HG03097 (cell line): Measurements from ENCODE around the gene TTC28.
"Not testable (repeated sequence)": the region's sequence is repeated elsewhere in the genome, so short reads cannot be mapped to it uniquely, and the experiment has no call there.

Source experiments
- ATAC-seq: cut with Tn5 transposase; IDR thresholded peaks from one replicate; pipeline ENCODE4 v1.9.1; 2021; ENCODE audit not compliant: unreplicated experiment, low FRiP score

Gene TTC28

GRCh38 chr22:28209457-28209856 is 470.2 kb downstream of the TTC28 start:
- not testable (repeated sequence) for ATAC-seq

GRCh38 chr22:28208787-28209186 is 470.9 kb downstream of the TTC28 start:
- ATAC-seq = no peak

GRCh38 chr22:28208036-28208435 is 471.6 kb downstream of the TTC28 start:
- ATAC-seq = no peak

- no peak for ATAC-seq
Observed at GRCh38 chr22:28207281-28208030, 472.2 kb downstream of the TTC28 start.

GRCh38 chr22:28205926-28206325 is 473.7 kb downstream of the TTC28 start:
- no peak for ATAC-seq

- ATAC-seq = no peak
Observed at GRCh38 chr22:28204382-28204781, 475.3 kb downstream of the TTC28 start.

DNA sequence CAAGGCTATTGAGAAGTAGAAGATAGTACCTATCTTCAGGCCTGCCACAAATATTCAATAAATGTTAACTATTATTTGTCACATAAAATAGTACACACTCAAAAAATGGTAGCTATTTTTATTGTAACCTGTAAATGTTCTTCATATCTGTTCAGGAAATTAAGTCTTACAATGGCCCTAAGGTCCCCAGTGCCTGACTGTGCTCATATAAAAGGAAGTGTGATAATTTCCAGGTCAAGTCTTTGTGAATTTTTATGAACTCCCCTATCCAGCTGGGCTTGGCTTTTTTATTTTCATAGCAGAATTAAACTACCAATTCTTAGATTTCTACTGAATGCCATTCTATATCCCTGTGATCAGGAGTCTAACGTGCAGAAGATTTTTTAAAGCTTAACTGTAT is 476.4 kb downstream of the TTC28 start:
- no peak for ATAC-seq

DNA sequence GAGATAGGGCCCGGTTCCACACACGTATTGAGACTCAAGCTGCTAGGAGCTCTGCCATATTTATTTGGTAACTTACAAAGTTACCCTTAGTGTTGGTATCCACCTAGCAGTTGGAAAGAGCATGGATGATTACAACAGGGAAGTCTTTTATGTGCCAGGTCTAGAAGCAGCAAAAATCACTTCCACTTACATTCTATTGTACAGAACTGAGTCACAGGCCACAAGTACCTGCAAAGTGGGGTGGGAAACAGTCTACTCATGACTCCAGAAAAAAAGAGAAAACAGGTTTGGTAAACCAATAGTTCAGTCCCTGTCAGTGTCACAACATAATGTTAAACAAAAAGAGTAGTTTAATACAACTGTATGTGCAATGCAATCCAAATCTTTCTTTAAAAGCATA is 480.9 kb downstream of the TTC28 start:
- ATAC-seq = no peak

GRCh38 chr22:28191571-28191970 is 488.1 kb downstream of the TTC28 start:
- not testable (repeated sequence) for ATAC-seq

GRCh38 chr22:28188178-28188879 is 491.3 kb downstream of the TTC28 start:
- ATAC-seq = no peak

DNA sequence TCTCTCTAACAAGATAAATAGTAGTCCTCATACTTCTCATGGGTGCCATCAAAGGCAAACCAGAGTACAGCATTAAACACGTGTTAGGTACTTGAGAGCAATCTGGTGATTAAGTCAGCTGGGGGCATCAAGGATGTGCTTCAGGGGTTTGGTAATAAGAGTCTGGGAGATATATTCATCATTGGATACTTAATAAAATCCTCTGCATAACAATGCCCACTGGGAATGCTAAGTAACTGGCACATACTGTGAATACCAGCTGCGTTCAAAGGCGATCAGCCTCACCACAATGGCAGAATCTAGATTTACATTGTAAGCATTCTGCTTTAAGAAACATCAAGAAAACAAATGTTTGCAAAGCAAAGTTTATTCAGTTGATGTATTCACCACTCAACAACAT is 492.0 kb downstream of the TTC28 start:
- ATAC-seq = no peak

GRCh38 chr22:28186641-28187040 is 493.0 kb downstream of the TTC28 start:
- no peak for ATAC-seq

DNA sequence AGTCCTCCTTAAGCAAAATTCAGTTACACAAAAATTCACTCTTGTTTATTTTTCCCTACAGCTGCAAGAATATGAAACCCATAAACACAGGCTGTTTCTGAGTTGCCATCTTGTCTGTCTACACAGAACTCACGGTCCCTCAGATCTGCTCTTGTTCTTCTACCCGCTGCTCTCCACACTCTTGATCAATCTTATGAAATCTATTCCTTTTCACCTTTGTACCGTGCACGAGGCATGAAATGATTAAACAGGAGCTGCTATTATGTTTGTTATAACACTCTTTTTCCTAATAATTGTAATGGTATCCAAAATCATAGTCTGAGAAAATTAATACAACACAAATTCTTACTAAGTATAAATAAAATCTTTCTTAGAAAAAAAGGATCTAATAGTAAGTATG is 494.5 kb downstream of the TTC28 start:
- ATAC-seq = no peak

DNA sequence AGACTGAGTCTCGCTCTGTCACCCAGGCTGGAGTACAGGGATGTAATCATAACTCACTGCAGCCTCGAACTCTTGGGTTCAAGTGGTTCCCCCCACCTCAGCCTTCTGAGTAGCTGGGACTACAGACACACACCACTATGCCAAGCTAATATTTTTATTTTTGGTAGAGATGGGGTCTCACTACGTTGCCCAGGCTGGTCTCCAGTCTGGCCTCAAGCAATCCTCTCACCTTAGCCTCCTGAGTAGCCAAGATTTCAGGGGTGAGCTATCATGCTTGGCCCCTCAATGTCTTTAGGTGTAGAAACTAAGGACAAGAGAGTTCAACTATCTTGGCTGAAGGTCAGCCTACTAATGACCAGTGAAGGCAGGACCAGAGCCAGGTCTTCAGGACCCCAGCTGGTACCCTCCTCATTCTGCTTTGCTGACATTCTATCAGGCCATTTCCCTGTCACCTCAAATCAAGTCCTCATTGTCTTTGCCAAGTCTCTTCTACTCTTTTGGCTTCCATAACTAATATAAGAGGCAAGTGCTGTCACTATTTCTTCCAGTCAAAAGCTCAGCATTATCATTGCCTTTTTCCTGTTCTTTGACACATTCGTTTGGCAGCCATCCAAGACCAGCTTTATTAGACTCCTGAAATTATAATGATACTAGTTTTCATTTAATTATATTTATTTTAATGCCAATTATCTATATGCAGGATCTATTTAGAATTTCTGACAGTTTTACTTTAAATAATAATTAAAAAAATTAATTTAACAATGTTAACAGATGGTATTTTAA is 496.4 kb downstream of the TTC28 start:
- ATAC-seq = no peak

DNA sequence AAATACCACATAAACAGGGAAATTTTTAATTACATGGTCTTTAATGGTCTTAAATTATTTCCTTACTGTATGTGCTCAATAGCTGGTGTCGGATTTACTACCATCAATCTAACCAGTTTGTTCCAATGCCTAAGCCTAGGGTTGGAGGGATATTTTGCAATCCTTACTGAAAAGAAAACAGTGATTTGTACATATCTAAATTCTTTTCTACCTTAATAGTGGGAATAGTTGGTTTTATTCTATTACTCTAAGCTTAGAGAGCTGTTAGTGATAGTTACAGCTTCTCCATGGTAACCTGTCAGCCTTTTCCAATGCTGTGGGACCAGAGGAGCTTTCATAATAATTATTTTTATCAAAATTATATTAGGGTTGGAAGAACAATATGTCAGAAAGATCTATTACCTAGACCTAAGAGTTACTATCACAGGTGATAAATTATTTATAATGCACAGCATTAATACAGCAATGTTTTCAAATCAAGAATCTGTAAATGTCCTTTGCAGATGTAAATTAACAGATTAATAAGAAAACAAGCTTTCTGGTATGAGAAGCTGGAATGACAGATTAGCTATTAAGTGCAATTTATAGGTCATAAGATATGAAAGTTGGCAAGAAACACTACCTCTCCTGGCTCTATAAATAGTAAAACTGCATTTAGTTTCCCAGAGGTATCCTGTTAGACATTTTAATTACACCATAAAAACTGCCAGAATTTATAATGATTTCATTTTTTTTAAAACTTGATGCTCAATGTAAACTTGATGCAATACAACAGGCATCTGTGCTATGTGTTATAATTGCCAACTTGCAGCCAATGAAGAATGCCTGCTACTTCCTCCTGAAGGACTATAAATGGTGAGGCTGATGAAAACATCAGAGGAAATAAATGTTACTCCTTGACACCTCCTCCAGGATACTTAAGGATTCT is 498.6 kb downstream of the TTC28 start:
- ATAC-seq = no peak

DNA sequence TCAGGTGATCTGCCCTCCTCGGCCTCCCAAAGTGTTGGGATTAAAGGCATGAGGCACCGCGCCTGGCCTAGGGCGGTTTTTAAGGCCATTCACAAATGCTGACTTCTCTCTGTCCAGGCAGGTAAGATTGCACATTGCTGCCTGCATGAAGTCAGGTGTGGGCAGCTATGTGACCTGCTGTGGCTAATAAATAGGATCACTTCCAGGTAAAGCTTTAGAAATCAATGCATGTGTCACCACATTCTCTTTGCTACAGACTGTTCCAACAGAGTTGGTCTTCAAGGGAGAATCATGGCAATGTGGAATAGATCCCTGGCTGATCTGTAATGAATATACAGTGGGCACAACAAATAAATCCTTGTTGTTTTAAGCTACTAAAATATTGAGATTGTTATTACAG is 500.2 kb downstream of the TTC28 start:
- no peak for ATAC-seq

DNA sequence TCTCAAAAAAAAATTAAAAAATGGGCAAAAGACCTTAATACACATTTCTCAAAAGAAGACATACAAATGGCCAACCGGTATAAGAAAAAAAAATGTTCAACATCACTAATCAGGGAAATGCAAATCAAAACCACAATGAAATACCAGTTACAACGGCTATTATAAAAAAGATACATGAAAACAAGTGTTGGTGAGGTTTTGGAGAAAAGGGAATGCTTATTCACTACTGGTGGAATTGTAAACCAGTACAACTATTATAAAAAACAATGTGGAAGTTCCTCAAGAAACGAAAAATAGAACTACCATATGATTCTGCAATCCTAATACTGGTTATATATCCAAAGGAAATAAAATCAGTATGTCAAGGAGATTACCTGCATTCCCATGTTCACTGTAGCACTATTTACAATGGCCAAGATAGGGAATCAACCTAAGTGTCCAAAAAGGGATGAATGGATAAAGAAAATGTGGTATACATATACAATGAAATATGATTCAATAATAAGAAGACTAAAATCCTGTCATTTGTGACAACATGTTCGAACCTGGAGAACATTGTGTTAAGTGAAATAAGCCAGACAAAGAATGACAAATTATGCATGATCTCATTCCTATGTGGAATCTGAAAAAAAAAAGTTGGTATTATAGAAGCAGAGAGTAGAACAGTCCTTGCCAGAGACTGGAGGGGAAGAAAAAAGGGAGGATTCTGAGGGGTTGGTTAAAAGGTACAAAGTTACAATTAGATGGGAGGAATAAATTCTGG is 503.7 kb downstream of the TTC28 start:
- ATAC-seq = no peak

GRCh38 chr22:28174509-28174908 is 505.1 kb downstream of the TTC28 start:
- no peak for ATAC-seq

GRCh38 chr22:28172892-28173670 is 506.6 kb downstream of the TTC28 start:
- no peak for ATAC-seq
